ENCODE measurements around the gene COTL1. TPM values are rescaled to one million over a fixed set of nuclear protein-coding genes. Genes with fewer than 3 reads are reported as not detected.
A peak's percentile ranks its signal among the peaks of the same experiment; 100 is the strongest.
"Not testable (repeated sequence)": the region's sequence is repeated elsewhere in the genome, so short reads cannot be mapped to it uniquely, and the experiment has no call there.

The COTL1 gene
- total RNA-seq, 1 experiment from 2014 or later: 162 TPM

GRCh38 chr16:84559311-84559932, 58.5 kb downstream of the COTL1 start:
- Histone ChIP-seq H3K27ac (ENCODE audit: low read length) (no peak overlapping the region), H4K20me1 (ENCODE audit: insufficient read depth, low read depth, low read length) (no peaks in the 10 kb centered on the region; the same call in 1 of the 2 replicates)

GRCh38 chr16:84558850-84559249, 59.0 kb downstream of the COTL1 start:
- not testable (repeated sequence) for H3K27me3 ChIP-seq (ENCODE audit: low read length); H2AFZ ChIP-seq (ENCODE audit: low read length); H3K36me3 ChIP-seq (ENCODE audit: insufficient read depth, low read length); H3K9ac ChIP-seq (ENCODE audit: low read length); DNase-seq; H3K9me3 ChIP-seq (ENCODE audit: low read length); H3K27ac ChIP-seq (ENCODE audit: low read length); H3K9me2 ChIP-seq (replicated peaks; ENCODE audit: insufficient read depth, low read length); H3K4me3 ChIP-seq (ENCODE audit: low read length); H3K79me2 ChIP-seq (ENCODE audit: low read length); H4K20me1 ChIP-seq (ENCODE audit: insufficient read depth, low read depth, low read length); H3K4me2 ChIP-seq (ENCODE audit: low read depth, low read length, poor library complexity, severe bottlenecking)
- H3K4me1 ChIP-seq (ENCODE audit: low read length): peaks cover 17% of the 10 kb centered on the region

More at GRCh38 chr16:84559311-84559932, 58.5 kb downstream of the COTL1 start:
- H3K9me3 ChIP-seq (ENCODE audit: low read length): no peaks in the 10 kb centered on the region
- no peak overlapping the region for H3K4me3 ChIP-seq (ENCODE audit: low read length)
- H3K9ac ChIP-seq (ENCODE audit: low read length): no peak overlapping the region
- H3K4me1 ChIP-seq (ENCODE audit: low read length): peaks cover 17% of the 10 kb centered on the region
- H3K36me3 ChIP-seq (ENCODE audit: insufficient read depth, low read length): no peaks in the 10 kb centered on the region
- H2AFZ ChIP-seq (ENCODE audit: low read length): no peak overlapping the region
- no peaks in the 10 kb centered on the region for H3K27me3 ChIP-seq (ENCODE audit: low read length)
- no peaks in the 10 kb centered on the region for H3K9me2 ChIP-seq (replicated peaks; ENCODE audit: insufficient read depth, low read length)
- H3K4me2 ChIP-seq (ENCODE audit: low read depth, low read length, poor library complexity, severe bottlenecking): no peak overlapping the region
- H3K79me2 ChIP-seq (ENCODE audit: low read length): no peaks in the 10 kb centered on the region
- no peak for DNase-seq

GRCh38 chr16:84557504-84557903, 60.4 kb downstream of the COTL1 start:
- H3K27ac ChIP-seq (ENCODE audit: low read length): no peak overlapping the region
- peaks cover 17% of the 10 kb centered on the region for H3K4me1 ChIP-seq (ENCODE audit: low read length)
- no peaks in the 10 kb centered on the region for H3K9me3 ChIP-seq (ENCODE audit: low read length)
- no peak for DNase-seq
- H3K79me2 ChIP-seq (ENCODE audit: low read length): no peaks in the 10 kb centered on the region
- H4K20me1 ChIP-seq (ENCODE audit: insufficient read depth, low read depth, low read length): peaks cover 2% of the 10 kb centered on the region; the same call in 1 of the 2 replicates
- no peak overlapping the region for H3K9ac ChIP-seq (ENCODE audit: low read length)
- H2AFZ ChIP-seq (ENCODE audit: low read length): no peak overlapping the region
- no peak overlapping the region for H3K4me2 ChIP-seq (ENCODE audit: low read depth, low read length, poor library complexity, severe bottlenecking)
- H3K4me3 ChIP-seq (ENCODE audit: low read length): no peak overlapping the region
- no peaks in the 10 kb centered on the region for H3K36me3 ChIP-seq (ENCODE audit: insufficient read depth, low read length)
- H3K9me2 ChIP-seq (replicated peaks; ENCODE audit: insufficient read depth, low read length): no peaks in the 10 kb centered on the region
- no peaks in the 10 kb centered on the region for H3K27me3 ChIP-seq (ENCODE audit: low read length)

GRCh38 chr16:84557059-84557458, 60.8 kb downstream of the COTL1 start:
- H3K4me2 ChIP-seq (ENCODE audit: low read depth, low read length, poor library complexity, severe bottlenecking): no peak overlapping the region
- no peak overlapping the region for H3K9ac ChIP-seq (ENCODE audit: low read length)
- H3K4me3 ChIP-seq (ENCODE audit: low read length): no peak overlapping the region
- H3K27ac ChIP-seq (ENCODE audit: low read length): no peak overlapping the region
- peaks cover 2% of the 10 kb centered on the region; the same call in 1 of the 2 replicates for H4K20me1 ChIP-seq (ENCODE audit: insufficient read depth, low read depth, low read length)
- H3K27me3 ChIP-seq (ENCODE audit: low read length): no peaks in the 10 kb centered on the region
- no peak overlapping the region for H2AFZ ChIP-seq (ENCODE audit: low read length)
- H3K79me2 ChIP-seq (ENCODE audit: low read length): no peaks in the 10 kb centered on the region
- H3K9me2 ChIP-seq (replicated peaks; ENCODE audit: insufficient read depth, low read length): no peaks in the 10 kb centered on the region
- no peaks in the 10 kb centered on the region for H3K9me3 ChIP-seq (ENCODE audit: low read length)
- peaks cover 17% of the 10 kb centered on the region for H3K4me1 ChIP-seq (ENCODE audit: low read length)
- DNase-seq: no peak
- no peaks in the 10 kb centered on the region for H3K36me3 ChIP-seq (ENCODE audit: insufficient read depth, low read length)

GRCh38 chr16:84555418-84556196, 62.3 kb downstream of the COTL1 start:
- no peaks in the 10 kb centered on the region for H3K9me2 ChIP-seq (replicated peaks; ENCODE audit: insufficient read depth, low read length)
- peak overlapping the region; percentile 41 for H3K27ac ChIP-seq (ENCODE audit: low read length)
- no peak overlapping the region for H3K4me2 ChIP-seq (ENCODE audit: low read depth, low read length, poor library complexity, severe bottlenecking)
- H2AFZ ChIP-seq (ENCODE audit: low read length): no peak overlapping the region
- no peak overlapping the region for H3K4me3 ChIP-seq (ENCODE audit: low read length)
- peak; percentile 84 for DNase-seq
- no peaks in the 10 kb centered on the region for H3K27me3 ChIP-seq (ENCODE audit: low read length)
- H3K9ac ChIP-seq (ENCODE audit: low read length): no peak overlapping the region
- H3K79me2 ChIP-seq (ENCODE audit: low read length): no peaks in the 10 kb centered on the region
- no peaks in the 10 kb centered on the region for H3K9me3 ChIP-seq (ENCODE audit: low read length)
- H3K36me3 ChIP-seq (ENCODE audit: insufficient read depth, low read length): no peaks in the 10 kb centered on the region
- H4K20me1 ChIP-seq (ENCODE audit: insufficient read depth, low read depth, low read length): peaks cover 2% of the 10 kb centered on the region; the same call in 1 of the 2 replicates
- H3K4me1 ChIP-seq (ENCODE audit: low read length): peaks cover 17% of the 10 kb centered on the region

- Histone ChIP-seq H3K9me3 (ENCODE audit: low read length) (no peaks in the 10 kb centered on the region), H3K9me2 (replicated peaks; ENCODE audit: insufficient read depth, low read length) (no peaks in the 10 kb centered on the region), H4K20me1 (ENCODE audit: insufficient read depth, low read depth, low read length) (peaks cover 2% of the 10 kb centered on the region; the same call in 1 of the 2 replicates), H2AFZ (ENCODE audit: low read length) (no peak overlapping the region), H3K4me3 (ENCODE audit: low read length) (no peak overlapping the region), H3K27me3 (ENCODE audit: low read length) (no peaks in the 10 kb centered on the region), H3K79me2 (ENCODE audit: low read length) (no peaks in the 10 kb centered on the region), H3K27ac (ENCODE audit: low read length) (no peak overlapping the region), H3K4me2 (ENCODE audit: low read depth, low read length, poor library complexity, severe bottlenecking) (no peak overlapping the region), H3K4me1 (ENCODE audit: low read length) (peaks cover 17% of the 10 kb centered on the region), H3K9ac (ENCODE audit: low read length) (no peak overlapping the region), H3K36me3 (ENCODE audit: insufficient read depth, low read length) (no peaks in the 10 kb centered on the region)
- DNase-seq: no peak
Observed at GRCh38 chr16:84554627-84555328, 63.1 kb downstream of the COTL1 start.

- H3K4me3 ChIP-seq (ENCODE audit: low read length): no peak overlapping the region
- H3K27me3 ChIP-seq (ENCODE audit: low read length): no peaks in the 10 kb centered on the region
- H3K9me2 ChIP-seq (replicated peaks; ENCODE audit: insufficient read depth, low read length): no peaks in the 10 kb centered on the region
- no peak overlapping the region for H2AFZ ChIP-seq (ENCODE audit: low read length)
- H3K4me2 ChIP-seq (ENCODE audit: low read depth, low read length, poor library complexity, severe bottlenecking): no peak overlapping the region
- no peak overlapping the region for H3K27ac ChIP-seq (ENCODE audit: low read length)
- no peaks in the 10 kb centered on the region for H3K36me3 ChIP-seq (ENCODE audit: insufficient read depth, low read length)
- H3K9ac ChIP-seq (ENCODE audit: low read length): no peak overlapping the region
- no peaks in the 10 kb centered on the region for H3K9me3 ChIP-seq (ENCODE audit: low read length)
- peaks cover 17% of the 10 kb centered on the region for H3K4me1 ChIP-seq (ENCODE audit: low read length)
- no peaks in the 10 kb centered on the region for H3K79me2 ChIP-seq (ENCODE audit: low read length)
- no peak for DNase-seq
- 0 out of 2 replicates have a peak, but pooled peaks cover 2% of the 10 kb centered on the region for H4K20me1 ChIP-seq (ENCODE audit: insufficient read depth, low read depth, low read length)
Observed at GRCh38 chr16:84553873-84554399, 63.9 kb downstream of the COTL1 start.

- Histone ChIP-seq H3K4me1 (ENCODE audit: low read length) (peaks cover 21% of the 10 kb centered on the region), H3K4me2 (ENCODE audit: low read depth, low read length, poor library complexity, severe bottlenecking) (no peak overlapping the region), H3K36me3 (ENCODE audit: insufficient read depth, low read length) (no peaks in the 10 kb centered on the region), H3K9me2 (replicated peaks; ENCODE audit: insufficient read depth, low read length) (no peaks in the 10 kb centered on the region), H3K79me2 (ENCODE audit: low read length) (no peaks in the 10 kb centered on the region), H3K9me3 (ENCODE audit: low read length) (no peaks in the 10 kb centered on the region), H3K4me3 (ENCODE audit: low read length) (no peak overlapping the region), H3K9ac (ENCODE audit: low read length) (no peak overlapping the region), H2AFZ (ENCODE audit: low read length) (no peak overlapping the region), H4K20me1 (ENCODE audit: insufficient read depth, low read depth, low read length) (0 out of 2 replicates have a peak, but pooled peaks cover 2% of the 10 kb centered on the region), H3K27me3 (ENCODE audit: low read length) (no peaks in the 10 kb centered on the region), H3K27ac (ENCODE audit: low read length) (no peak overlapping the region)
- DNase-seq: no peak
Observed at GRCh38 chr16:84552135-84552534, 65.7 kb downstream of the COTL1 start.

Data from Karpas-422 (cell line).